HG03139 (cell line): ENCODE results near the gene CRYGB.

Source experiments
- ATAC-seq: cut with Tn5 transposase; IDR thresholded peaks from one replicate; pipeline ENCODE4 v1.9.1; 2021; ENCODE audit not compliant: unreplicated experiment

Gene CRYGB, protein sequence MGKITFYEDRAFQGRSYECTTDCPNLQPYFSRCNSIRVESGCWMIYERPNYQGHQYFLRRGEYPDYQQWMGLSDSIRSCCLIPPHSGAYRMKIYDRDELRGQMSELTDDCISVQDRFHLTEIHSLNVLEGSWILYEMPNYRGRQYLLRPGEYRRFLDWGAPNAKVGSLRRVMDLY

DNA sequence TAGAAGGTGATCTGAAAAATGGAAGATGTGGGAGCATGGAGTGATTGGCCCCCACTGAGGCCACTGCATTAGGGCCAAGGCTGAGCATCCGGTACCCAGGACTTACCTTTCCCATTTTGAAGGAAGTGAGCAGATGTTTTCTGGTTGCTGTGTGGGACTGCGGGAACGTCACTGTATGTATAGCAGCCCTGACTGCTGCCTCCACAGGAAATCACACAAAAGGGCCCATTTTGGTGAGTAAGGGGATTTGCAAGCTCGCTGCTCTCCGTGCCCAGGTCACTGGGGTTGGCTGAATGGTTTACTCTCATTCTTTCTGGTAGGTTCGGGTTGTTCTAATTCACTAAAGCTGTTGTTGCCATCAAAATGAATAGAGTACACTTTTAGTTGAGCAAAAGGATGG, at the start of gene CRYGB:
TSS of gene CRYGB (minus strand) at position 153 of the 400 bp plus-strand sequence. CDS start at position 115, 38 bp downstream.
- no peak for ATAC-seq

DNA sequence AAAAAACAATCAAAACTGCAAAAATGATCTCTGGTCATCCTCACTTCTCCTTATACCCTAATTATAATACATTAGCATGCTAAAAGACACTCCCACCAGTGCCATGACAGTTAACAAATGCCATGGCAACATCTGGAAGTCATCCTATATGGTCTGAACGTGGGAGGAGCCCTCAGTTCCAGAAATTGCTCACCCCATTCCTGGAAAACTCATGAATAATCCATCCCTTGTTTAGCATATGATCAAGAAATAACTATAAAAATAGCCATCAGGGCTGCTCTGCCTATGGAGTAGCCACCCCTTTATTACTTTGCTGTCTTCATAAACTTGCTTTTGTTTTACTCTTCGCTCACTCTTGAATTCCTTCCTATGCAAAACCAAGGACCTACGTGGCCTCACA, 49.6 kb upstream of the CRYGB start:
- ATAC-seq = no peak

DNA sequence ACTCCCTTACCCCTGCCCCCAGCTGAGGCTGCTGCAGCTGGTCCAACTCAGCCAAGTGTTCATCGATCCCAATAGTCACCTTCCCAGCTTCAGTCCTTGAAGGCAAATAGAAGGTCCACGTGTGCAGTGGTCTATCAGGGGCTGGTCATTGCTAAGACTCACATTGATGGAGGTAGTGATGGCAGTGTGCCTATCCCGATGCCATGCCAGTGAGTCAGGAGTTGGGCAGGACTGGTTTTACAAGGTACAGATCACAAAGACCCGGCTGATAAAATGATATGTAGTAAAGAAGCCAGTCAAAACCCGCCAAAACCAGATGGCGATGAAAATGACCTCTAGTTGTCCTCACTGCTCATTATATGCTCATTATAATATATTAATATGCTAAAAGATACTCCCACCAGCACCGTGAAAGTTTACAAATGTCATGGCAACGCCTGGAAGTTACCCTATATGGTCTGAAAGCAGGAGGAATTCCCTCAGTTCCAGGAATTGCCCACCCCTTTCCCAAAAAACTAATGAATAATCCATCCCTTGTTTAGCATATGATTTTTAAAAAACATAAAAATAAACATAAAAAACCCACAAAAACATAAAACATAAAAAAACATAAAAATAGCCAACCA, 46.8 kb upstream of the CRYGB start:
- ATAC-seq = no peak

DNA sequence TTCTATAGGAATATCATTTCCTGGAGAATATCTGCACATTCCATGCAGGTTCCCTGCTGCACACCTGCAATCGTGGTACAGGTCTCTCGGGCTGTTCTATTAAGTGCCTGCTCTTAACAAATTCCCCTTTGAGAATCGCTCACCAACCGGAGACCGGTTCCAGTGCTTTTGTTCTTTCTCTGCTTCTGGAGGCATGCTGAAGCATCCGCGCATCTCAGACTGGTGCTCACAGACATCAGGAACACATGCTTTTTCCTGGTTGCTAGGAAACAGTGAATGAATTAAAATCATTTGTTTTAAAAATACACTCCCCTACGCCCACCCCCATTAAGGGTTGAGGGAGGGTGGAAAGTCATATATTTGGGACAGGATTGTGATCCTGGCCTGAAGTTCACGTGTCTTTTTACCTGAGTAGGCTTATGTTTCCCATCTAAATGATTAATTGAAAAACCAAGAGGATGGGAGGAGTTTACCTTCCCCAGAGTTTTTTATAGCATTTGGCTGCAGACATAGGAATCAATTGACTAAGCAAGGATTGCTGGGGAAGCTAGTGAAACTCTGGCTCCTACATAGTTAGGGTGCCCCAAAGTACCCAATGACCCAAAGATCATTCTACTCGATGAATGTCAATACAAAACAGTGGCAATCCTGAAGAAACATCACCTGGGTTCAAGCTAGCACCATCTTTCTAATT, 44.0 kb upstream of the CRYGB start, which contains the start of gene C2orf80:
TSS of gene C2orf80 (minus strand) at position 221 of the 694 bp plus-strand sequence. CDS start 3,044 bp downstream, outside the sequence.
- no peak for ATAC-seq

DNA sequence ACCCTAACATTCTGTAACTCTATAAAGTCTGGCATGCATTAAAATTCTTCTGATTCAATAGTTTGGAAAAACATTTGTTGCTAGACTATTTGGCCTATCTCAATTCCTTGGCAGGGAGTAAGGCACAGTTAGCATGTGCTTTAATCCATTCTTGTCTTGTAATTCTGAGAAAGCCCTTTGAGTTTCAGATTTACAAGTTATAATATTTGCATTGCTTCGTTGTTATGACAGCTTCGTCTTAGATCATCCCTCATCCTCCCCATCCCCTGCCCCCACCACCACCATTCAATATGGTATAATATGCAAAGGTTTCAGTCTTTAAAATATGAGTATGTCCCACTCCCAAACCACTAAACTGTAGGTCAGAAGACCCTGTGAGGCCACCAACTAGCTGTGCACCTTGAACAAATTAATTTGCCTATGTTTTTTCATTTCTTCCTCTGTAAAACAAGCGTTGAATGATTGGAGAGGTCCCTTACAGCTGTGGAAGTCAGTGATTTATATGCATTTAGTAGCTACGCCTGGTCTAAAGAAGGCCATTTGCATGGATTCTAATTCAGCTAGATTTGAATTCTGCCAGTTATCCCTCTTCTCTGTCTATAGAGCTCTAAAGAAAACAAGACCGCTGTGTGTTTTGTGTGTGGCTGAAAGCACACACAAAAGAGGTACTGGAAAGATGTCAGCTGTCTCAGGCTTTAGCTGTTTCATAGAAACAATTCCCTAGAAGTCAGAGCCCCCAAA, 43.3 kb upstream of the CRYGB start:
- no peak for ATAC-seq

DNA sequence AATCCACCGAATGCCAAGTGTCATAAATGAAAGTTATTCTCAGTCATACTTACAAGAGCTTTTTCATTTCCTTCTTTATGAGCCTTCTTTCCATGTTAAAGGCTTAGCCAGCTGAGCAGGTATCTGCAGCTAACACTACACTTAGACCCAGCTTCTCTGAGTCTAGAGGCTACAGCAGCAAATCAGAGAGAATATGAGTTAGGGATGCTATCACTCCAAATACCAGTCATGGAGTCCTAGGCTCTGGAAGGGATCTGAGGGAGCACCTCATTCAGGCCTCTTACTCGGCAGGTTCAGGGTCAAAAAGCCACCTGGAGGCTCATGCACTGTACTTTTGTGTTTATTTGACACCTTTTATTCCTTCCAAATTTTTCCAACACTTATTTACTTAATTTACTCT, 40.9 kb upstream of the CRYGB start:
- no peak for ATAC-seq

DNA sequence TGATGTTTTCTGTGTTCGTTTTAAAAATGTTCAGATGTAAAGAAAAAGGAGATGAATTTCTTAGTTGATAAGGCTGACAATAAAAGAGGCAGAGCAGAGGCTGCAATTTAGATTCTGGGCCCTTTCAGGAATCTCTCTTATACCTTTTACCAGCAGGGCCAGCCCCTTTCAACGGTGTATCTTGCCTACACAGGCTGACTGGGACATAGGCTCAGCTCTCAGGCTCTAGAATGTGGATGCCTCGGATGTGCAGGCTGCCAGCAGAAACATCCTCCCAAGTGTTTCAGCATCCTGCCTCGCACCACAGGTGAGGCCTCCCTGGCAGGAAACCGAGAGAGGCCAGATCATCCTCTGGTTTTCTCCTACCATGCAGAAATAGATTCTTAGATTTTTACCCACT, 40.5 kb upstream of the CRYGB start:
- ATAC-seq = no peak

DNA sequence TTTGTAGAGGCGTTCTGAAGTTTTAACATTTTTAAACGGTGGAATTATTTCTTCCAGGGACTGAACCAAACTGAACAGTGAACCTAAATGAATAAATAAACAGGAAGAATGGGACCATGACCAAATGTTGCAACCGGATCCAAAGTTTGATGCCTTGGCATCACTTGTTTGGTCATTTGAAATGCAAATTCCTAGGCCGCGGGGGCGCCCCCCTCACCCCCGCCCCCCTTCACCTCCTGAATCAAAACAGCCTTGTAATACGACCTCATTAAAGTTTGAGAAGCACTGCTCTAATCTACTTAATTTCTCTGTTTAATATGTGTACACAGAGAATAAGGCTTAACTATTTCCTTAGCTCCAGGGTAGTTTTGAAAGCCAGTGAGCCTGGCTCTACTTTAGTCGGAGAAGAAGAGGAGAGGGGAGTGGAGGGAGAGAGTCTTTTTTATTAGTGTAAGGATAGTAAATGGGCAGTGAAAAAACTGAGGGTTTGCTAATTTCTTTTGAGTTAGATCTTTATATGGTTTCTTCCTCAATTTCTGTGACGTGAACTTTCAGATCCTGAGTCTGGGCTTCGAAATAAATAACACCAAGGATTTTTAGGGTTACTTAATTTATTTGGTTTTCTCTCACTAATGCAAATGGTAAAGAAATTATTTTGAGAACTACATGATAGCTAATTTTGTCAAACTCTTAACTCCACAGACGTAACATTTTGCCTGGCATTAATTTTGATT, 38.2 kb upstream of the CRYGB start:
- ATAC-seq = no peak

DNA sequence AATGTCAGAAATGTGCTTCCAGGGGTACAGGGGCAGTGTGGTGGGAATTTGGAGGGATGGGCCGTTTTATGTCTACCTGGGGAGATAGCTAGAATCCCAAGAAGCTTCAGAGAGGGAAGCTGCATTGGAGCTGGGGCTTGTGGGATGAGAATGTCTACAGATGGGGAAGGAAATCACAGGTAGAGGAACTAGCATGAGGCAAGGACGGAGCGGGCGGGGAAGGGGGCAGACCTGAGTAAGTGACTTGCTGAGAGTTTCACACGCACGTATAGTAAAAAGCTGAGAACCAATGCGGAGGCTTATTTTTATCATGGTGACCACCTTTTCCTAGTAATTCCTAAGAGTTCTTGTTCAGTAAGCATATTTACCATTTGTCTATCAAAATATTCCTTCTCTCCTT, 37.6 kb upstream of the CRYGB start:
- no peak for ATAC-seq

DNA sequence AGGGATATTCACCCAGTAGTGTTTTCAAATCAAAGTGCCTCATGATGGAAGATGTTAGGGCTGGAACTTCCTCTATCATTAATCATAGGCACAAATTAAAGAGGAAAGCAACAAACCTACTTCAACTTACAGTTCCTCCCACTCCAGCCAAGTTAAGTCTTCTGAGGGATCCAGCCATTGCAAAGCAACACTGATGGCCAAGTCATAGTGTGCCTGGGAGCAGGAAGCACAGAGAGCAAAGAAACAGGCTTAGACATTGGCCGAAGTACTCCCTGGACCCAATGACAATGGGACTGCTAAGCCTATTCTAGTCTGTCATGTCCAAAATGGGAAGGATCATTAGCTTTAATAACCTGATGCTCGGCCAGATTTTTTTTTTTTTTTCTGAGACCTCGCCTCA, 36.9 kb upstream of the CRYGB start:
- no peak for ATAC-seq

DNA sequence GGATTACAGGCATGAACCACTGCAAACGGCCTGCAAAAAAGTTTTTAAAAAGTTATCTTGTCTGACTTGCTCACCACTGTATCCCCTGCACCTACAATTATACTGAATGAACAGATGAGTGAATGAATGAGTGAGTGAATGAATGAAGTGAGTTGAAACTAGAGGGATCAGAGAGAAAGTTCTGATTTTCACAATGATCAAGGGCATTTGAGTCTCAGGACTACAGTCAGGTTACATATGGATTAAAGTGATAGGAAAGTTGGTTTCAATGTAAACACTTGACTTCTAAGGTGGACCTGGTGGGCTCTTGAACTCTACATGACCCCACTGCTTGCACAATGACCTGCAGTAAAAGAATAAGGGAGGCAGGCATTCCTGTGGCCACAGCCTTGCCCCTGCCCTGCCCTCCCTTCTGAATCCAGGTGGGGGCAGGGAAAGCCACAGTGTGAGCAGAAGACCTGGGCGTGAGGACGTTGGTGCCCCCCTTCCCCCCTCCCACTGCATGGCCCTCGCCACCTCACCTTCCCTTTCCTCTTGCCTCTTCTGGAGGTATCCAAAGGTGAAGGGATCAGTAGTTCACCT, 33.2 kb upstream of the CRYGB start:
- no peak for ATAC-seq

DNA sequence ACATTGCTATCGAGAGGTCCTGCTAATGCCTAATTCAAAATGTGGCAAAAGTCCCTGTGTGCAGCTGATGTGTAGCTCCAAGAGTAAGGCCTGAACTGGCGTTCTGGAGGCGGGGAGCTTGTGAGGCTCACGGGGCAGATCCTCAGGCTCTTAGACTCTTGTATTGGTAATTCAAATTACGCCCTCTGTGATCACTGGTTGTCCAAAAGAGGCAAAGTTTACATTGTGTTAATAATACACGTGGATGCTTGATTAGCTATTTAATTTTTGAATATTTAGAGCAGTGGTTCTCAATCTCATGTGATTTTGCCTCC, 29.8 kb upstream of the CRYGB start:
- no peak for ATAC-seq

DNA sequence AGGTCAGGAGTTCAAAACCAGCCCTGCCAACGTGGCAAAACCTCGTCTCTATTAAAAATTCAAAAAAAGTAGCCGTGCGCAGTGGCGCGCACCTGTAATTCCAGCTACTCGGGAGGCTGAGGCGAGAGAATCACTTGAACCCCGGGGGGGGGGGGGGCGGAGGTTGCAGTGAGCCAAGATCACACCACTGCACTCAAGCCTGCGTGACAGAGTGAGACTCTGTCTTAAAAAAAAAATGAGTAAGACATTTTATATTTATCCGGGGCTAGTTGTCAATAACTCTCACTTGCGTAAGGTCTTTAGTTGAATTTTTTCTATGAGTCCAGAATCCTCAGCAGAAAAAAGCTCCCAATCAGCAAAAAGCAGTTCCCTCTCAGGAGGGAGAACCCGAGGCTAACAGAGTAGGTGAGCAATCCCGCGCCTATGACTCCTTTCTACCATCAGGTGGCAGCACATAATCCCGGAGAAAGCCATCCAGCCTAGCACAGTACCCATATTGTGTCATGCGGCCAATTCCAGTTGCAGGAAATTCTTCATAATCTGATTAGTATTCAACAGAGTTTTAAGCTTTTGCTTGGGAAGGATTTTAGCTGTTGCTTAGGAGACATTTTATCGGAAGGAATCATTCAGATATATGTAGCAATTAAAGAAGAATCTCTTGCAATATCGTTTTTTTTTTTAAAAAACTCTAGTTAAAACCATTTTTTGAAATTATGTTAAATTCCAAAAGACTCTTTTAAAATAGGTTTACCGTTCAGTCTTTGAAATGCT, 29.3 kb upstream of the CRYGB start:
- peak; percentile 99 for ATAC-seq

DNA sequence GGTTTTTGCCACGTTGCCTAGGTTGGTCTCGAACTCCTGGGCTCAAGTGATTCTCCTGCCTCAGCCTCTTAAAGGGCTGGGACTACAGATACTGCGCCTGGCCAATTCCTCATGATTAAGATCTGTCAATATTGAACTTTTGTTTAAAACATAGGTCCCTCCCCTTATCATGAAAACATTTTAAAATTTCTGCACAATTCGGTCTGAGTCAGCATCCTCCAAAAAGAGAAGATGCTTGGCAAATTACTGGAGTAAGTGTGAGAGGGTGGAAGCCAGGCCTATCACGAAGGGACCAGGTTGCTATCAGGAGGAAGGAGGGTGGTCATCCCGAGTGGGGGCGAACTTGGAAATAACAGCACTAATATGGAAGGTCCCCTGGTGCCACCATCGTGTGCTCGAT, 28.2 kb upstream of the CRYGB start:
- ATAC-seq = no peak

DNA sequence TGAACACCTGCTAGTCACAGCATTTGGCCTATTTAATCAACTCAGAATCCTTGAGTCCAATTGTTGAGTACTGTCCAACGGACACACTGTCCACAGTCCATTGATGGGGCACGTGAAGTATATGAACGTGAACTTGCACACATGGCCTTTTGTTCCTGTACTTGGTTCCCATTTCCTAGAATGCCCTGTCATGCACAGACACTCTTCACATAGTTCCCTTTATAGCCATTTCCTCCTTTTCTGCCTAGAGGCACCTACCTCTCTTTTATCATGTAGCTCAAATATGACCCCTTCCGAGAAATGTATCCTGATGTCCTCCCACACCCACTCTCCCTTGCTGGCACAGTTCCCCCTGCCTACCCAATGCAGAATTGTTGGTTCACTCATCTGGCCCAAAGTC, 26.2 kb upstream of the CRYGB start:
- no peak for ATAC-seq

DNA sequence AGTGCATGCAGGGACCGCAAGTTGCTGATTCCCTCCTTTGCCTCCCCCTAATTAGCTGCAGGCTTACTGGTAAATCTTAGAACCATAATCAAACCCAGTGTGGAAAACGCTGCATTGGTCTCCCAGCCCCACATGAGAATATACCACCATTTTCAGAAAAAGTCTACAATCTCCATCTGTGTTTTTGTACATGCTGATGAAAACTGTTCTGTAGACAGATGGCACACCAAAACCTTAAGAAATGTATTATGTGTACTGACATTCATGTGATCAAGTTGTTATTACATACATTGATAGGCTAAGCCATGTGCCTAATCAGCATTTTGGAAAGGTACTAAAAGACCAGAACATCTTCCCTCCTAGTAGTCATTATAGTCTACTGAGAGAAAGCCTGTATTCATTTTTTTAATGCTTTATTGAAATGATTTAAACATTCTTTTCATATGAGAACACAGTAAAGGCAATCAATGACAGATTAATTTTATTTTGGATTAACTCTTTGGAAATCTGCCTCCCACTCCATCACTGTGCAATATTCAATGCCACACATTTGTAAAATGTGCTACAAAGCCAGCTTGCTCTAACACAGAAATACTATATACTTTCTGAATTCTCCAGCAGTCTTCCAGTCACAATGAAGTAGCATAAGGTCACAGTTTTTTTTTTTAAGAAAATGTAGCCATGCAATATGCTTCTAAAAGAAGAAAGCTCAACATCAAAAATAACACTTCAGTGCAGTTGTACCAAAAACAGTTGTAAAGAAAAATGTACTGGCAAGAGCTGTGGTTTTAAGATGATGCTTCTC, 19.2 kb upstream of the CRYGB start:
- ATAC-seq = no peak

DNA sequence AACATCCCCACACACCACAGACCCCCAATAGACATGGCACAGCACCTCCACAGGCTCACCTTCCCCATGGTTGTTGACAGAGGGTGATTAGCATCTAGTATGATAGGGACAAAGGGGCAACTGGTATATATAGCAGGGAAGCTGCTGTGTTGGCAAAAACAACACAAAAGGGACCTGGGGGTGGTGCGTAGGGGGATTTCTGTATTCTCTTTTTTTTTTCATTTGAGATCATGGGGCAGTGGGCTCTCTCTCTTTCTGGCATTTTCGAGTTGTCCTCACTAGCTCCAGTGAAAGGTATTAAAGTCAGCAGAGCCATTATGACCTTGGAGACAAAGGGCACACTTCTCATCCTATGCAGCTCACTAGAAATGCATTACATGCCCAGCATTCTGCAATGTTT, 17.5 kb upstream of the CRYGB start, which contains the start of gene CRYGA:
TSS of gene CRYGA (minus strand) at position 101 of the 400 bp plus-strand sequence. CDS start at position 68, 33 bp downstream.
- no peak for ATAC-seq

DNA sequence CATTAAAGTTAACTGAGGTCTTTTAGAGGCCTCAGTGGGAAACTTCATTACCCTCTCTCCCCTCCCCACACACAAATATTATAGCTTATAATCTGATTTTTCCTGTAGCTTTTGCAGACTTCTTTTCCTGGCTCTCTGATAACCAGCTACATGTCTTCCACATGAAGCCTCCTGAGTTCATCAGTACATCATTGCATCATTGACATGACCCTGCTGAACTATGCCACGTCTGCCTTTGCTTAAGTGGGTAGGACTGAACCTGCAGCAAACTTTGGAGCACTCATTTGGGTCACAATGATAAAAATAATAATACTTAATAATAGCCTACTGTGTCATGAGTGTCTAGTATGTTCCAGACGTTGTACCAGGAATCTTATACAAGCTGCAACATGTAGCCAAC, 10.5 kb upstream of the CRYGB start:
- ATAC-seq = no peak

DNA sequence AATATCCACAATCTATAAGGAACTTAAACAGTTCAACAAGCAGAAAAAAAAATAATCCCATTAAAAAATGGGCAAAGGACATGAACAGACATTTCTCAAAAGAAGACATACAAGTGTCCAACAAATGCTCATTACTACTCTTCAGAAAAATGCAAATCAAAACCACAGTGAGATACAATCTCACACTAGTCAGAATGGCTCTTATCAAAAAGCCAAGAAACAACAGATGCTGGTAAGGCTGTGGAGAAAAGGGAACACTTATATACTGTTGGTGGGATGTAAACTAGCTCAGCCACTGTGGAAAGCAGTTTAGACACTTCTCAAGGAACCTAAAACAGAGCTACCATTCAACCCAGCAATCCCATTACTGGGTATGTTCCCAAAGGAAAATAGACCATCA, 7.2 kb upstream of the CRYGB start:
- ATAC-seq = no peak
